ENCODE measurements around the gene RAD51B.

GRCh38 chr14:67926821-67927220, 107.2 kb downstream of the RAD51B start:
- TF ChIP-seq POLR2AphosphoS5 (IDR thresholded peaks at IDR 0.05; ENCODE audit: low read depth, low read length), result no peak
- no peak for TF ChIP-seq POLR2A (IDR thresholded peaks at IDR 0.05; ENCODE audit: insufficient read depth in 1 of 2, low read depth in 2 of 2, low read length in 2 of 2)
- no peak for TF ChIP-seq MAX (IDR thresholded peaks at IDR 0.05)
- TF ChIP-seq HHEX (CRISPR knock-in tag; IDR thresholded peaks at IDR 0.05), result no peak

Measured in HepG2 (cell line).